Omental fat pad (tissue), 4 donors: ENCODE results near the gene ZNF283. TPM values are rescaled to one million over a fixed set of nuclear protein-coding genes. Genes with fewer than 3 reads are reported as not detected.

Experiments used
- ATAC-seq: fragments of 150-250 bp; one replicate; pipeline ENCODE4 v1.9.1; 2016; ENCODE audit warnings: mild to moderate bottlenecking, moderate library complexity; ENCODE audit not compliant: low FRiP score
- DNase-seq: peaks from one replicate; pipeline ENCODE4 v3.0.0-alpha.2; 2019; ENCODE audit warnings: low spot score
- total RNA-seq, 4 donors: library from RNA; depleted of rRNA; stranded (reverse); fragments of >200 nt; gene quantifications; one replicate each; pipeline ENCODE4 v1.1.0, GENCODE V29; 2016
- TF ChIP-seq, protein P1 (sequence below), 3 donors: fragments of 450-650 bp; IDR thresholded peaks; one replicate each; pipeline ENCODE4 v1.5.1; 2016 to 2017; ENCODE audit warnings: antibody characterized with exemption in 3 of 3, mild to moderate bottlenecking in 3 of 3, moderate library complexity in 2 of 3

The ZNF283 gene
- total RNA-seq, 4 donors from 2014 or later = 4.8 to 20.5 (median 7.3) TPM

DNA sequence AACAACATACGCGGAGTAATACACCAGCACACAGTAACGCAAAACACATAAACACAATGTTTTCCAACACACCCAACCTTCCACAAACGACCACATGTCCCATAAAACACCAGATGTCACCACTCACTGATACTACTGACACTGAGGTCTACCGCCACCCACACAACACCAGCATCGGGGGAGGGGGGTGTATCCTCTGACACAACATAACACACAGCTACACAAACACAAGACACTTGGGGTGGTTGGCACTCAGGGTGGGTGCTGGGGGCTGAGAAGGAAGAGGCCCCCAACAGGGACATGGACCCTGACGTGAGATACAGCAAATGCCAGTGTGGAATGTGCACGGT lies 44.8 kb upstream of the ZNF283 start:
- no peak for ATAC-seq
- DNase-seq = no peak
- TF ChIP-seq, protein P1, sequence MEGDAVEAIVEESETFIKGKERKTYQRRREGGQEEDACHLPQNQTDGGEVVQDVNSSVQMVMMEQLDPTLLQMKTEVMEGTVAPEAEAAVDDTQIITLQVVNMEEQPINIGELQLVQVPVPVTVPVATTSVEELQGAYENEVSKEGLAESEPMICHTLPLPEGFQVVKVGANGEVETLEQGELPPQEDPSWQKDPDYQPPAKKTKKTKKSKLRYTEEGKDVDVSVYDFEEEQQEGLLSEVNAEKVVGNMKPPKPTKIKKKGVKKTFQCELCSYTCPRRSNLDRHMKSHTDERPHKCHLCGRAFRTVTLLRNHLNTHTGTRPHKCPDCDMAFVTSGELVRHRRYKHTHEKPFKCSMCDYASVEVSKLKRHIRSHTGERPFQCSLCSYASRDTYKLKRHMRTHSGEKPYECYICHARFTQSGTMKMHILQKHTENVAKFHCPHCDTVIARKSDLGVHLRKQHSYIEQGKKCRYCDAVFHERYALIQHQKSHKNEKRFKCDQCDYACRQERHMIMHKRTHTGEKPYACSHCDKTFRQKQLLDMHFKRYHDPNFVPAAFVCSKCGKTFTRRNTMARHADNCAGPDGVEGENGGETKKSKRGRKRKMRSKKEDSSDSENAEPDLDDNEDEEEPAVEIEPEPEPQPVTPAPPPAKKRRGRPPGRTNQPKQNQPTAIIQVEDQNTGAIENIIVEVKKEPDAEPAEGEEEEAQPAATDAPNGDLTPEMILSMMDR (IDR thresholded peaks at IDR 0.05) = no peak

DNA sequence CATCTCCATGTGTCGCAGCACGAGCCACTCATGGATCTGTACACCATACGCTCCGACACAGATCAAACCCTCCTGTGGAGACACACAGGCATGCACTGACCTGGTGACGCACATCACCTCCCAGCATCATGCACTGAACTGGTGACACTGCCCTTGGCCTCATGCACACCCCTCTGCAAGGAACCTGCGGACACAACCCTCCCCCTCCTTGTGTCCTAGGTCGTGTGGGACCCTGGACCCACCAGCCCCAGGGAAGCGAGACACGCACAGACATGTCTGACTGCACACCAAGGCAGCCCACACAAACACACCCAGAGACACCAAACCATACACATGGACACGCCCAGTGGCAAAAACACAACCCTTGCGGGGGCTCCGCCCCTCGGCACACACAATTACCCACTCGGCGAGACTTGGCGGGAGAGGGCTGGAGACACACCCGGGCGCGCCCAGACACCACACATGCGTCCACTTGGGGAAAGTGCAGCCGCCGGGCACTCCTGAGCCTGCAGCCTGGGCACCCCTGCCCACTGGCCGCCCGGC lies 44.4 kb upstream of the ZNF283 start:
- no peak for DNase-seq
- no peak for ATAC-seq
- TF ChIP-seq, protein P1 (IDR thresholded peaks at IDR 0.05) = no peak

DNA sequence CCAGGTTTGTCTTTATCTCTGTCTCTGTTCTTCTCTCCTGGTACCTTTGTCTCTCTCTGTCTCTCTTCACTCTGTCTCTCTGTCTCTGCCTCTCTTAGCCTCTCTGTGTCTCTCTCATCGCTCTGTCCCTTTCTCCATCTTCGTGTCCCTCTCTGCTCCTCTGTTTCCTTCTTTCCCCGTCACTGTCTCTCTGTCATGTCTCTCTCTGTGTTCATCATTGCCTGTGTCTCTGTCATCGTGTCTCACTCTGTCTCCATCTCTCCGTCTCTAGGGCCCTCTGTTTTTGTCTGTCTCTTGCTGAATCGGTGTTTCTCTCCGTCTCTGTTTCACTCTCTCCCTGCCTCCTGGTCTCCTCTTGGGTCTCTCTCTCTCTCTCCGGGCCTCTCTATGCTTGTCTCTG lies 43.5 kb upstream of the ZNF283 start:
- DNase-seq = no peak
- no peak for ATAC-seq
- TF ChIP-seq, protein P1 (IDR thresholded peaks at IDR 0.05) = no peak

DNA sequence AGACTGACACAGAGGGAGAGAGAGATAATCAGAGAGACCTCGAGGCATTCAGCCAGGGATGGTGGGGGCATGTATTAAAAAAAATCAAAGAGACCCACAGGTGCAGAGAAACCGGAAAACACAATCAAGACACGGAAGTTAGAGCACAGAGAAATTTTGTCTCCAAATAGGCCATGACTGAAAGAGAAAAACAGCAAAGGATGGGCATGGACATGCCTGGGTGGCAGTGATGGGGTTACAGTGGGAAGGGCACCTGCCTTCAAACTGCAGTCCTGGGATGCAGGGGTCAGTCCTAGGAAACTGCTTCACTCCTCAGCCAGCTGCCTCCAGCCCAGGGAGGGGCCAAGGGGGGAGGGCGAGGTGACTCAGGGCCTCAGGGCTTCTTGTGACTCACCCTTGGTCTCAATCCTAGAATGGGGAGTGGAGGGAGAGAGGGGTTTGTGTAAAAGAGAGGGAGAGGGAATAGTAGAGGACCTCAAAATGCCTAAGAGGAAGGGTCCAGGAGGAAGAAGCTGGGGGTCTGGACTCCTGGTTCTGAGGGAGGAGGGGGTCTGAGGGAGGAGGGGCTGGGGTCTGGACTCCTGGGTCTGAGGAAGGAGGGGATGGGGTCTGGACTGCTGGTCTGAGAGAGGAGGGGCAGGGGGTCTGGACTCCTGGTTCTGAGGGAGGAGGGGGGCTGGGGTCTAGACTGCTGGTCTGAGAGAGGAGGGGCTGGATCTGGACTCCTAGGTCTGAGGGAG lies 42.7 kb upstream of the ZNF283 start:
- DNase-seq (peak; percentile 78), ATAC-seq (peak; percentile 79)
- TF ChIP-seq, protein P1 (IDR thresholded peaks at IDR 0.05) = no peak

DNA sequence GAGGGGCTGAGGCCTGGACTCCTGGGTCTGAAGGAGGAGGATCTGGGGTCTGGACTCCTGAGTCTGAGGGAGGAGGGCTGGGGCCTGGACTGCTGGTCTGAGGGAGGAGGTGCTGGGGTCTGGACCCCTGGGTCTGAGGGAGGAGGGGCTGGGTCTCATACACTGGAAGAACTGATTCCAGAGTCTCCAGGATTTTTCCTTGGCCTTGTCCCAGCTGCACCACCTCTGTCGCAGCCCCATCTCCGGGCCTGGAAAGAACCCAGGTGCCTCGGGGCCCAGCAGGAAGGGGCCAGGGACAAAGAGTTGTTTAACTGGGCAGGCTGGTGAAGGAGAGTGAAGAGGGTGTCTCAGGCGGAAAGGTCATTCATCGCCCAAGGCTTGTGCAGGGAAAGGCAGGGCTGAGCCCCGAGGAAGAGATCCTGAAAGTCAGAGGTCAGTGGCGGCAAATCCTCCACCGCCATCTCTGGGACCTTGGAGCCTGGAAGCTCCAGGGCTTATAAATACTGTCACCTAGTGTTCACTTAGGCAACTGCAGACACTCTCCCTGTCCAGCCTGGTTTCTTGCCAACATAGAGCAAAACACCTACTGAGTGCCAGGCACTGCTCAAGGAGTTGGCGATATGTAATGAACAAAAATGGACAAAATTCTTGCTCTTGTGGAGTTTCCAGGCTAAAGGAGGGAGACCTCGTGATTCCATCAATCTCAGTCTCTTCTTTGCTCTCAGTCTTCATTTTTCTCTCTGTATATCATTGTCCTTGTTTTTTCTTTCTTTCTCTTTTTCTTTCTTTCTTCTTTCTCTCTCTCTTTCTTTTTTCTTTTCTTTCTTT lies 41.9 kb upstream of the ZNF283 start:
- ATAC-seq (peak; percentile 57), DNase-seq (no peak)
- TF ChIP-seq, protein P1 (IDR thresholded peaks at IDR 0.05) = peak in 2 of 3 donors; percentile 60 to 70

DNA sequence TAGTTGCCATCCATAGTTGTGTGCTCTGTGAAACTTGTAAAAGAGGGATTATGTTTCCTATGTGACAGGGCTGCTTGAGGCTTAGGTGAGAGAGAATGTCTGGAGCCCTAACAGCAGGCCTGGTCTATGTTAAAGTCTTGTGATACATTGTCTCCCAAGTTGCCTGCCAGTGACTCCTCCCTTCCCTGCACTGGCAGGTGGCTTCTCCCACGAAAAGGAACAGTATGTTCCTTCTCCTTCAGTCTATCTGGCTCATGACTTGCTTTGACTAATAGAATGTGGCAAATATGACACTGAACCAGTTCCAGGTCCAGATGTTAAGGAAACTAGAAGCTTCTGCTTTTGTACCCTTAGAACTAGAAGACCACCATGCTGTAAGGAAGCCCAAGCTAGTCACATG lies 40.5 kb upstream of the ZNF283 start:
- DNase-seq (no peak), ATAC-seq (no peak)
- TF ChIP-seq, protein P1 (IDR thresholded peaks at IDR 0.05) = no peak
